ENCODE measurements around the gene GRIN2A. TPM values are rescaled to one million over a fixed set of nuclear protein-coding genes. Genes with fewer than 3 reads are reported as not detected.

Gene GRIN2A
- total RNA-seq, 1 donor from 2014 or later = 7.8 TPM

DNA sequence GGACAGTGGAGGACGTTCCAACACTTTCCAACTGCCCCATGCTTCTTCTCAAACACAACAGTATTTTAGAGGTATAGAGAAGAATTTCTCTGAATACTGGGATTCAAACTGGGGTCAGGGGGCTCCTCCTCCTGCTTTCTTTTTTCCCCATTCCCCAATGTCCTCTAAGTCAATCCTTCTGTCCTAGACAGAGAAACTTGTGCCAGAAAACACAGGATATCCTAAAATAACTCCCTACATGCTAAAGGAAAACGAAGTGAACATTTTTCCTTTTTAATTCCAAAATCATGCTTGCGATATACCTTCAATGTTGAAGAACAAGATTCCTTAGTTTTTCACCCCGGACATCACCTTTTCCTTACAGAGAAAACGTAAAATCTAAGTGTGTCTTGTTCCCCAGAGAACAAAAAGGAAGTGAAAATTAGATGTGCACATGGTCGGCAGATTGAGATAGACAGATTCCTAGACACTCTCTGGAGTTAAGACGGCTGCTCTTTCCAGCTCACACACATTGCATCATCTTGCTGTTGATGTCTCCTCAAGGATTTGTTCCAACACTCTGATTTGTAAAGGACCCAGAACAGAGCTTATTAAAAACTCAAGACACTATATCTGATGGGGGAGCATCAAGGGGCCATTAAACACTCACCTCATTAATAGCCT, 228.2 kb downstream of the GRIN2A start:
- intact Hi-C loops (cut with DNase I) = no loop called here
- DNase-seq (ENCODE audit: low spot score in 2 of 2) = no peak
- no peaks in the 10 kb centered on the region for H3K9me3 ChIP-seq
- H3K36me3 ChIP-seq = no peaks in the 10 kb centered on the region
- no peak overlapping the region for H3K27ac ChIP-seq
- TF ChIP-seq, protein P1, sequence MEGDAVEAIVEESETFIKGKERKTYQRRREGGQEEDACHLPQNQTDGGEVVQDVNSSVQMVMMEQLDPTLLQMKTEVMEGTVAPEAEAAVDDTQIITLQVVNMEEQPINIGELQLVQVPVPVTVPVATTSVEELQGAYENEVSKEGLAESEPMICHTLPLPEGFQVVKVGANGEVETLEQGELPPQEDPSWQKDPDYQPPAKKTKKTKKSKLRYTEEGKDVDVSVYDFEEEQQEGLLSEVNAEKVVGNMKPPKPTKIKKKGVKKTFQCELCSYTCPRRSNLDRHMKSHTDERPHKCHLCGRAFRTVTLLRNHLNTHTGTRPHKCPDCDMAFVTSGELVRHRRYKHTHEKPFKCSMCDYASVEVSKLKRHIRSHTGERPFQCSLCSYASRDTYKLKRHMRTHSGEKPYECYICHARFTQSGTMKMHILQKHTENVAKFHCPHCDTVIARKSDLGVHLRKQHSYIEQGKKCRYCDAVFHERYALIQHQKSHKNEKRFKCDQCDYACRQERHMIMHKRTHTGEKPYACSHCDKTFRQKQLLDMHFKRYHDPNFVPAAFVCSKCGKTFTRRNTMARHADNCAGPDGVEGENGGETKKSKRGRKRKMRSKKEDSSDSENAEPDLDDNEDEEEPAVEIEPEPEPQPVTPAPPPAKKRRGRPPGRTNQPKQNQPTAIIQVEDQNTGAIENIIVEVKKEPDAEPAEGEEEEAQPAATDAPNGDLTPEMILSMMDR (IDR thresholded peaks at IDR 0.05) = no peak
- peaks cover 0 to 6% of the 10 kb centered on the region in 2 donors for H3K4me1 ChIP-seq
- H3K27me3 ChIP-seq = no peaks in the 10 kb centered on the region
- no peak overlapping the region for H3K4me3 ChIP-seq

DNA sequence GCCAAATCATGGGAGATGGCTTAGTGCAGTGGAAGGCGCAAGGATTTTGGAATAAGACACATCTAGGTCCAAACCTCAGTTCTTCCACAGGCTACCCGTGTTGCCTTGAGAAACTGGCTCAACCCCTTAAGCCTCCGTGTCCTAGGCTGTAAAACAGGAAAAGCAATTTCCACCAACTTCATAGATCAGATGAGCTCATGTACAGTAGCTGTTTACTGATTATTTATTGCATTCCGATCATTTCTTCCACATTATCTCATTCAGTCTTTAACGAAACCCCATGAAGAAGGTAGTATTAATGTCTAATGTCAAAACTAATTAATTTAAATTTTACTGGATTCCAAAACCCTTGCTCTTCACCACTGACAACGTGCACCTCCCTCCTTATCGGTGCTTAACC, 231.6 kb downstream of the GRIN2A start:
- intact Hi-C loops (cut with DNase I) = no loop called here
- H3K4me3 ChIP-seq = no peak overlapping the region
- TF ChIP-seq, protein P1 (IDR thresholded peaks at IDR 0.05) = no peak

DNA sequence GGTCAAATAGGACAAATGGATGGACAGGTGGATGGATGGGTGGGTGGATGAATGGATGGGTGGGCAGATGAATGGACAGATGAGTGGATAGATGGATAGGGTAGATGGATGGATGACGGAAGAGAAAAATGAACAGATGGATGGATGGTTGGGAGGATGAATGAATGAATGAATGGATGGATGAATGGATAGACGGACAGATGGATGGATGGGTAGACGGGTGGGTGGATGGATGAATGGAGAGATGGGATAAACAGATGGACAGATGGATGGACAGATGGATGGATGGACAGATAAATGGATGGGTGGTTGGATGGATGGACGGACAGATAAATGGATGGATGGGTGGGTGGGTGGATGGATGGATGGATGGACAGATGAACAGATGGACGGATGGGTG, 232.8 kb downstream of the GRIN2A start:
- TF ChIP-seq, protein P1 (IDR thresholded peaks at IDR 0.05) = no peak
- H3K27ac ChIP-seq = no peak overlapping the region
- H3K4me1 ChIP-seq = peaks cover 0 to 5% of the 10 kb centered on the region in 2 donors
- no peak overlapping the region for H3K4me3 ChIP-seq
- DNase-seq (ENCODE audit: low spot score in 2 of 2) = no peak
- H3K27me3 ChIP-seq = no peaks in the 10 kb centered on the region
- intact Hi-C loops (cut with DNase I) = no loop called here
- no peaks in the 10 kb centered on the region for H3K9me3 ChIP-seq
- no peaks in the 10 kb centered on the region for H3K36me3 ChIP-seq

More for the DNA sequence above, 231.6 kb downstream of the GRIN2A start:
- Histone ChIP-seq H3K9me3 (no peaks in the 10 kb centered on the region), H3K4me1 (peaks cover 0 to 6% of the 10 kb centered on the region in 2 donors), H3K27ac (no peak overlapping the region), H3K27me3 (no peaks in the 10 kb centered on the region), H3K36me3 (no peaks in the 10 kb centered on the region)
- DNase-seq (ENCODE audit: low spot score in 2 of 2) = no peak

DNA sequence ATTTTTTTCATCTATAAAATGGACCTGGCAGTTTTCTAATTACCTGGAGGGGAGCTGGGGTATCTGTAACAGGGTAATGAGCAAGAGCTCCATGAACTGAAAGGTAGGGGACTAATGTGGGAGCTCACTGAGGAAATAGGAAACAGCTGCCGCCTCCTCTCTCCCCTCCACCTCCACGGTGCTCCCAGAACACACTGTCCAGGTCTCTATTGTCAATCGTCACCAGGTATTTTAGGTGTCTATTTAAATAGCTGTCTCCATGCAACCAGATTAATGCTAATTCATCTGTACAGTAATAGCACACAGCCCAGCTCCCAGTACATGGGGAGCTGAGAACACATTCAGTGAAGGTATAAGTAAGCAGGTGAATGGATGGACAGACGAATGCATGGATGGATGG, 233.3 kb downstream of the GRIN2A start:
- peaks cover 0 to 2% of the 10 kb centered on the region in 2 donors for H3K4me1 ChIP-seq
- H3K9me3 ChIP-seq = no peaks in the 10 kb centered on the region
- intact Hi-C loops (cut with DNase I) = no loop called here
- no peak overlapping the region for H3K4me3 ChIP-seq
- no peak overlapping the region for H3K27ac ChIP-seq
- no peak for DNase-seq (ENCODE audit: low spot score in 2 of 2)
- H3K36me3 ChIP-seq = no peaks in the 10 kb centered on the region
- TF ChIP-seq, protein P1 (IDR thresholded peaks at IDR 0.05) = no peak
- no peaks in the 10 kb centered on the region for H3K27me3 ChIP-seq

DNA sequence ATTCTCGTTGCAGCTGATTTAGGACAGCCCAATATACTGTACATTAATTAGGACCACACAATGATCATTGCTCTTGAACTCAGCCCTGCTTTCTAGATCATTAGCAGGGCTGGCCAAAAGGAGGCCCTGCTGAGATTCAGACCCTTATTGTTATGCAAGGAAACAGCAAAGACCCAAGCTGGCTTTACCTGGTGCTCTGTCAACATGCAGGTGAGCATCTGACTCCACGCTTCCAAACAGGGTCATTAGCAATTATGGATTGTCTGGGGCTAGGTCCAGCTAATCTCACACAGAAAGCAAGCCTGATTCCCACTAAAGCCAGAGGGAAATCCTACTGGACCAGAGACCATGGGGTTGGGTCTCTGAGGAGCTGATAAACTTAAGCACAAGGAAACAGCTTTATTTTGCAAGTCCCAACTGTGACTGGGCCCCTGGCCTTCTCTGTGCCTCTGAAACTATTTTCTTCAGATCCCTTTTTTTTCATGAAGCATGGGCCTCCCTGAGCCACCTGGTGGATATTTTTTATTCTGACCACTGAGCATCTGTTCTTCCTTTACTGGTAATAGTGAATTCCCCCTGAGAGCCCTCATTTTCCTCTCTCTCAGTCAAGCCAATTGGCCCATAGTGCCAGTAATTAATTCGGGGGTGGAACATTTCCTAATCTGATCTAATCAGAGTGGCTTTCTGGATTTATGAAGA, 236.1 kb downstream of the GRIN2A start:
- Histone ChIP-seq H3K36me3 (no peaks in the 10 kb centered on the region), H3K4me3 (no peak overlapping the region), H3K27ac (no peak overlapping the region), H3K27me3 (no peaks in the 10 kb centered on the region), H3K9me3 (no peaks in the 10 kb centered on the region), H3K4me1 (no peaks in the 10 kb centered on the region)
- no peak for DNase-seq (ENCODE audit: low spot score in 2 of 2)
- intact Hi-C loops (cut with DNase I) = no loop called here
- TF ChIP-seq, protein P1 (IDR thresholded peaks at IDR 0.05) = no peak
